H1 (cell line): ENCODE data around the gene GATAD2B. TPM values are rescaled to one million over a fixed set of nuclear protein-coding genes. Genes with fewer than 3 reads are reported as not detected.

Source experiments
- CTCF ChIA-PET: fragments of 300-600 bp; sonication (Branson Sonifier 250); formaldehyde crosslinking; loops from one replicate; lab custom pipeline; 2021; ENCODE audit not compliant: partially characterized antibody; lab: Charles Lee
- POLR2A ChIA-PET: fragments of 300-600 bp; sonication (Branson Sonifier 250); formaldehyde crosslinking; loops from one replicate; lab custom pipeline; 2021; ENCODE audit warnings: inconsistent platforms; ENCODE audit not compliant: partially characterized antibody; lab: Charles Lee
- DNase-seq, 2 experiments: peaks; one replicate each; pipeline versions ENCODE4 v3.0.0 to v3.0.0-alpha.2; 2010 to 2022; ENCODE audit warnings: low spot score in 2 of 2, low read depth in 1 of 2, mixed read lengths in 1 of 2
- FAIRE-seq: peaks from 2 replicates; lab custom pipeline; 2011; peaks lifted over from hg19 to GRCh38; lab: Jason Lieb, UNC
- H2AFZ ChIP-seq: 2 replicates; pipeline ENCODE4 v1.8.1; 2012; ENCODE audit warnings: low read length, inconsistent platforms
- H2AK5ac ChIP-seq: 2 replicates; pipeline ENCODE4 v1.6.1; 2013; ENCODE audit warnings: low read depth, low read length
- H2BK120ac ChIP-seq: replicated peaks from 2 replicates; pipeline ENCODE3; 2013; ENCODE audit warnings: low read depth, low read length, inconsistent platforms
- H2BK12ac ChIP-seq: 2 replicates; pipeline ENCODE4 v1.6.1; 2013; ENCODE audit warnings: low read depth, low read length
- H2BK15ac ChIP-seq: 2 replicates; pipeline ENCODE4 v1.6.1; 2013; ENCODE audit warnings: low read length
- H2BK20ac ChIP-seq: 2 replicates; pipeline ENCODE4 v1.6.1; 2013; ENCODE audit warnings: low read length
- H2BK5ac ChIP-seq: 2 replicates; pipeline ENCODE4 v1.6.1; 2013; ENCODE audit warnings: low read depth, low read length
- H3K14ac ChIP-seq: 2 replicates; pipeline ENCODE4 v1.6.1; 2013; ENCODE audit warnings: inconsistent platforms; ENCODE audit not compliant: insufficient read length
- H3K18ac ChIP-seq: 2 replicates; pipeline ENCODE4 v1.6.1; 2013; ENCODE audit warnings: low read length; ENCODE audit errors: extremely low read depth
- H3K23ac ChIP-seq: 2 replicates; pipeline ENCODE4 v1.6.1; 2013; ENCODE audit warnings: inconsistent platforms; ENCODE audit not compliant: insufficient read length
- H3K23me2 ChIP-seq: 2 replicates; pipeline ENCODE4 v1.6.1; 2013; ENCODE audit warnings: low read depth, low read length
- H3K27ac ChIP-seq: 2 replicates; pipeline ENCODE4 v1.6.1; 2011; ENCODE audit warnings: low read depth, low read length, inconsistent platforms
- H3K27me3 ChIP-seq, 4 experiments: replicated peaks in 1 of 4; 1 replicate in 1 of 4; 2 replicates in 3 of 4; pipeline versions ENCODE4 v1.6.1 to v1.8.1; 2011 to 2013; ENCODE audit warnings: low read length in 3 of 4, mild to moderate bottlenecking in 3 of 4, inconsistent platforms in 2 of 4, mixed read lengths in 2 of 4, moderate library complexity in 1 of 4; ENCODE audit not compliant: control insufficient read depth in 3 of 4, insufficient read depth in 3 of 4; ENCODE audit errors: extremely low read depth in 1 of 4
- H3K36me3 ChIP-seq, 4 experiments: 2 replicates each; pipeline versions ENCODE4 v1.6.1 to v1.8.1; 2011 to 2013; ENCODE audit warnings: mild to moderate bottlenecking in 4 of 4, low read length in 3 of 4, moderate library complexity in 2 of 4, control low read depth in 1 of 4, inconsistent platforms in 1 of 4; ENCODE audit not compliant: insufficient read depth in 4 of 4, control insufficient read depth in 2 of 4
- H3K4ac ChIP-seq: replicated peaks from 2 replicates; pipeline ENCODE3; 2013; ENCODE audit warnings: low read length, low read depth, mixed read lengths, inconsistent platforms; ENCODE audit not compliant: insufficient read length
- H3K4me1 ChIP-seq, 4 experiments: replicated peaks in 1 of 4; 1 replicate in 1 of 4; 2 replicates in 3 of 4; pipeline versions ENCODE4 v1.6.1 to v1.8.1; 2011 to 2013; ENCODE audit warnings: low read length in 3 of 4, inconsistent platforms in 2 of 4, mixed read lengths in 1 of 4; ENCODE audit not compliant: insufficient read depth in 4 of 4, control insufficient read depth in 3 of 4
- H3K4me2 ChIP-seq, 2 experiments: 2 replicates each; pipeline versions ENCODE4 v1.6.1 to v1.8.1; 2011 to 2013; ENCODE audit warnings: low read depth in 2 of 2, low read length in 2 of 2, control low read depth in 1 of 2, inconsistent platforms in 1 of 2, mild to moderate bottlenecking in 1 of 2; ENCODE audit not compliant: insufficient read depth in 1 of 2
- H3K4me3 ChIP-seq, 4 experiments: fragments of 200-600, 300-600 bp in 1 of 4; sonication (generic), shearing (Covaris generic), sonication (Bioruptor Twin) in 1 of 4; 2 replicates each; pipeline versions ENCODE4 v1.5.1 to v1.8.1; 2011 to 2016; ENCODE audit warnings: low read length in 4 of 4, low read depth in 3 of 4, control low read depth in 2 of 4, inconsistent platforms in 2 of 4, mild to moderate bottlenecking in 2 of 4, mixed read lengths in 1 of 4, moderate library complexity in 1 of 4; ENCODE audit not compliant: insufficient read depth in 2 of 4; ENCODE audit errors: extremely low read depth in 1 of 4
- H3K56ac ChIP-seq: replicated peaks from 2 replicates; pipeline ENCODE3; 2013; ENCODE audit warnings: low read depth, mild to moderate bottlenecking, mixed read lengths, low read length, inconsistent platforms; ENCODE audit not compliant: insufficient read length
- H3K79me1 ChIP-seq: 2 replicates; pipeline ENCODE4 v1.6.1; 2013; ENCODE audit warnings: low read depth, low read length, control low read depth
- H3K79me2 ChIP-seq, 2 experiments: 2 replicates each; pipeline versions ENCODE4 v1.6.1 to v1.8.1; 2012 to 2013; ENCODE audit warnings: low read length in 2 of 2, mild to moderate bottlenecking in 2 of 2, inconsistent platforms in 1 of 2; ENCODE audit not compliant: insufficient read depth in 2 of 2, control insufficient read depth in 1 of 2
- H3K9ac ChIP-seq, 4 experiments: replicated peaks in 1 of 4; 1 replicate in 1 of 4; 2 replicates in 3 of 4; pipeline versions ENCODE4 v1.6.1 to v1.8.1; 2011 to 2013; ENCODE audit warnings: low read depth in 3 of 4, low read length in 3 of 4, control low read depth in 2 of 4, mild to moderate bottlenecking in 2 of 4, moderate library complexity in 2 of 4, inconsistent platforms in 1 of 4; ENCODE audit errors: extremely low read depth in 1 of 4
- H3K9me3 ChIP-seq, 2 experiments: 2 replicates each; pipeline versions ENCODE4 v1.6.1 to v1.8.1; 2012 to 2013; ENCODE audit warnings: mild to moderate bottlenecking in 2 of 2, moderate library complexity in 2 of 2, control low read depth in 1 of 2, inconsistent platforms in 1 of 2, low read depth in 1 of 2, low read length in 1 of 2, mixed read lengths in 1 of 2; ENCODE audit not compliant: insufficient read depth in 2 of 2
- H4K20me1 ChIP-seq, 2 experiments: replicated peaks in 1 of 2; 2 replicates each; pipeline versions ENCODE3 to v1.8.1; 2011 to 2013; ENCODE audit warnings: inconsistent platforms in 2 of 2, low read length in 2 of 2, mild to moderate bottlenecking in 1 of 2; ENCODE audit not compliant: insufficient read depth in 2 of 2, control insufficient read depth in 1 of 2
- H4K5ac ChIP-seq: 2 replicates; pipeline ENCODE4 v1.6.1; 2013; ENCODE audit warnings: low read length, low read depth, mixed read lengths, inconsistent platforms; ENCODE audit not compliant: insufficient read length
- H4K8ac ChIP-seq: 2 replicates; pipeline ENCODE4 v1.8.0; 2013; ENCODE audit warnings: mild to moderate bottlenecking, moderate library complexity, low read length, inconsistent platforms; ENCODE audit not compliant: insufficient read depth; ENCODE audit errors: extremely low read depth
- H4K91ac ChIP-seq: replicated peaks from 2 replicates; pipeline ENCODE3; 2013; ENCODE audit warnings: low read length, mixed read lengths, inconsistent platforms; ENCODE audit not compliant: insufficient read length
- ASH2L ChIP-seq: fragments of 200-600, 300-600 bp; sonication (generic); IDR thresholded peaks from one replicate; pipeline ENCODE4 v1.7.1; 2017; ENCODE audit warnings: low read length
- ATF3 ChIP-seq: IDR thresholded peaks from 2 replicates; pipeline ENCODE4 v1.6.1; 2011; ENCODE audit warnings: low read depth, mild to moderate bottlenecking, low read length; ENCODE audit not compliant: insufficient read depth
- CREB1 ChIP-seq: IDR thresholded peaks from 2 replicates; pipeline ENCODE4 v1.6.1; 2012; ENCODE audit warnings: inconsistent platforms
- HDAC6 ChIP-seq: IDR thresholded peaks from one replicate; pipeline ENCODE4 v1.7.1; 2012; ENCODE audit warnings: low read depth, mild to moderate bottlenecking, inconsistent platforms, low read length, moderate library complexity
- JUND ChIP-seq: IDR thresholded peaks from 2 replicates; pipeline ENCODE4 v1.6.1; 2011; ENCODE audit warnings: mild to moderate bottlenecking, improper control_type of control experiment, low read length
- KDM4A ChIP-seq: IDR thresholded peaks from one replicate; pipeline ENCODE4 v1.7.1; 2012; ENCODE audit warnings: low read depth, mild to moderate bottlenecking, moderate library complexity, low read length, inconsistent platforms; ENCODE audit not compliant: severe bottlenecking
- KDM5A ChIP-seq: fragments of 200-600 bp; IDR thresholded peaks from 2 replicates; pipeline ENCODE4 v1.7.1; 2012; ENCODE audit warnings: mild to moderate bottlenecking, low read length, inconsistent platforms, mixed read lengths
- POLR2A ChIP-seq, 2 experiments: IDR thresholded peaks; 1 replicate in 1 of 2; 2 replicates in 1 of 2; pipeline ENCODE4 v1.6.1; 2011; ENCODE audit warnings: low read depth in 2 of 2, low read length in 2 of 2, mild to moderate bottlenecking in 2 of 2; ENCODE audit errors: control extremely low read depth in 1 of 2
- RAD21 ChIP-seq, 2 experiments: IDR thresholded peaks in 1 of 2; conservative IDR thresholded peaks in 1 of 2; 2 replicates each; pipeline ENCODE4 v1.6.1; 2011; ENCODE audit warnings: low read depth in 2 of 2, low read length in 2 of 2, improper control_type of control experiment in 1 of 2, inconsistent platforms in 1 of 2, mild to moderate bottlenecking in 1 of 2, moderate library complexity in 1 of 2
- SIRT6 ChIP-seq: IDR thresholded peaks from one replicate; pipeline ENCODE4 v1.7.1; 2012; ENCODE audit warnings: low read length, inconsistent platforms
- SUZ12 ChIP-seq: fragments of 200-600 bp; sonication (generic); IDR thresholded peaks from 2 replicates; pipeline ENCODE4 v1.6.1; 2012; ENCODE audit warnings: mild to moderate bottlenecking, inconsistent platforms, low read length, moderate library complexity, mixed read lengths
- TAF7 ChIP-seq: optimal IDR thresholded peaks from 2 replicates; pipeline ENCODE3; 2011; ENCODE audit warnings: low read depth, mild to moderate bottlenecking, inconsistent platforms, low read length, moderate library complexity, borderline replicate concordance
- TEAD4 ChIP-seq: IDR thresholded peaks from 2 replicates; pipeline ENCODE4 v1.6.1; 2012; ENCODE audit warnings: low read depth, low read length, inconsistent platforms, mixed read lengths
- WGBS, 2 experiments: shearing (Covaris generic) in 1 of 2; methylation state at CpG; one replicate each; pipeline versions ENCODE4 v1.1.6 to v1.1.7; 2013 to 2015; ENCODE audit warnings: low lambda C conversion rate in 2 of 2, mixed read lengths in 2 of 2, inconsistent platforms in 1 of 2, low coverage in 1 of 2, missing lambda C conversion rate in 1 of 2; ENCODE audit not compliant: insufficient replicate concordance in 2 of 2, insufficient coverage in 1 of 2, insufficient read length in 1 of 2; ENCODE audit errors: extremely low coverage in 1 of 2, missing lambda C conversion rate in 1 of 2; 5-methylcytosine and 5-hydroxymethylcytosine counted together
- polyA plus RNA-seq, 7 experiments: library from polyadenylated mRNA; depleted of rRNA in 3 of 7; stranded (reverse) in 5 of 7; unstranded in 2 of 7; fragments of >200 nt in 5 of 7; fragments of 200-250 nt in 2 of 7; gene quantifications; 1 replicate in 5 of 7; 2 replicates in 1 of 7; 4 replicates in 1 of 7; pipeline versions ENCODE4 v1.2.1 to v1.2.3, GENCODE V29; 2011 to 2013; ENCODE audit warnings: missing spikeins in 2 of 7, mixed read lengths in 2 of 7
- total RNA-seq: library from RNA; stranded (reverse); fragmentation: NEBNext Ultra II Directional; extraction: Animal tissue kit (Norgen Biotek cat#: 25700); gene quantifications from 2 replicates; pipeline ENCODE4 v1.2.1, GENCODE V29; 2021
- TF ChIP-seq, protein P1 (sequence below): IDR thresholded peaks from 2 replicates; pipeline ENCODE4 v1.6.1; 2012; ENCODE audit warnings: inconsistent platforms

GATAD2B gene
- total and polyA plus RNA-seq, 2 of the 8 experiments (the other 6 are each of a cell fraction or from before 2014, with no cell fraction given) = 8.4 to 39.1 TPM

DNA sequence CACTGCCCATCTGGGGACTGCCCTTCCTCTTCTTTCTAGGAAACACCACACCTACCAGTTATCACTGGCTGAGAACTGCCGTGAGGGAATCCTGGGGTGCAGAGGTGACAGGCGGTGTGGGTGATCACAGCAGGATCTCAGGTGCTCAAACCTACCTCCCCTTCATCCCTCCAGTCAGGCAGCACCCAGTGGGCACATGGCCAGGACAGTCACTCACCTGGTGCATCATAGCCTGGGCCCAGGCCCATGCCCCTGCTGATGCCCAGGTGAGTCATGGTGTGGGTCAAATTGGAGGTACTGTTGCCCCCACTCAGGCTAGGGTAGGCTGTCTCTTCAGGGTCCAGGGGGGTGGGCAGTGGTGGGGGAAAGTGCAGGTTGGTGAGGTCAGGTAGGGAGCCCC is 29.0 kb upstream of the GATAD2B start:
- Histone ChIP-seq H2BK12ac (no peak overlapping the region), H3K36me3 (peaks cover 7 to 30% (median 25%) of the 10 kb centered on the region in 4 experiments)
- CTCF ChIA-PET = interaction anchor here (1.7 kb wide), 1 partner anchor 22 kb away, joined by 4 read pairs; no protein-coding TSS in a partner anchor
- no peak for TF ChIP-seq RAD21 (IDR thresholded peaks at IDR 0.05 in 1 of 2, conservative IDR thresholded peaks at IDR 0.05 in 1 of 2; ENCODE audit: low read depth in 2 of 2, low read length in 2 of 2)
- no peak for TF ChIP-seq ATF3
- no peak for TF ChIP-seq TEAD4
- TF ChIP-seq JUND = no peak
- no peak for TF ChIP-seq KDM4A
- TF ChIP-seq ASH2L = no peak
- no peak for TF ChIP-seq HDAC6
- no peak for TF ChIP-seq POLR2A (IDR thresholded peaks at IDR 0.05; ENCODE audit: control extremely low read depth in 1 of 2, low read depth in 2 of 2, low read length in 2 of 2)
- TF ChIP-seq, protein P1, sequence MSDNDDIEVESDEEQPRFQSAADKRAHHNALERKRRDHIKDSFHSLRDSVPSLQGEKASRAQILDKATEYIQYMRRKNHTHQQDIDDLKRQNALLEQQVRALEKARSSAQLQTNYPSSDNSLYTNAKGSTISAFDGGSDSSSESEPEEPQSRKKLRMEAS = no peak
- no peak for TF ChIP-seq SIRT6
- TF ChIP-seq SUZ12 = no peak
- TF ChIP-seq CREB1 = no peak
- no peak for TF ChIP-seq KDM5A
- no peak for TF ChIP-seq TAF7

More for the DNA sequence above, 29.0 kb upstream of the GATAD2B start:
- Histone ChIP-seq H3K27ac (no peak overlapping the region), H3K79me1 (peaks cover 21% of the 10 kb centered on the region), H3K23ac (no peak overlapping the region), H3K27me3 (no peaks in the 10 kb centered on the region), H3K9me3 (no peaks in the 10 kb centered on the region), H3K4me1 (peaks cover 0 to 8% (median 2%) of the 10 kb centered on the region in 4 experiments; a peak in 4 of 7 replicates), H4K20me1 (peaks cover 7 to 16% of the 10 kb centered on the region in 2 experiments), H4K8ac (no peak overlapping the region; the same call in 1 of the 2 replicates), H2BK5ac (0 out of 2 replicates have a peak overlapping the region, but pooled peaks have one; percentile 35), H3K79me2 (peaks cover 12 to 34% of the 10 kb centered on the region in 2 experiments), H3K9ac (no peak overlapping the region), H3K4ac (no peak overlapping the region), H4K91ac (no peak overlapping the region), H4K5ac (no peak overlapping the region), H2BK15ac (no peak overlapping the region), H2AK5ac (no peak overlapping the region), H2AFZ (no peak overlapping the region), H3K56ac (no peak overlapping the region), H3K4me3 (no peak overlapping the region), H3K23me2 (no peaks in the 10 kb centered on the region; the same call in 1 of the 2 replicates), H2BK120ac (no peak overlapping the region), H3K4me2 (no peak overlapping the region), H3K14ac (no peak overlapping the region), H2BK20ac (no peak overlapping the region), H3K18ac (no peak overlapping the region)
- DNase-seq = no peak
- FAIRE-seq = no peak
- POLR2A ChIA-PET = interaction anchor here (4.7 kb wide), 1 partner anchor 10 kb away, joined by 19 read pairs; no protein-coding TSS in a partner anchor
- 95% methylated on average over 2 of the region's 2 CpGs; no CpG with 5 or more reads in 1 of the 2 experiments for WGBS, 2 experiments
